Tibial artery (tissue), 4 donors: ENCODE results near the gene PML.

Source experiments
- DNase-seq, 2 donors: peaks; one replicate each; pipeline ENCODE4 v3.0.0-alpha.2; 2019
- H3K27ac ChIP-seq, 2 donors: fragments of 200-600 bp; sonication (generic) in 1 of 2; 1 replicate in 1 of 2; 2 replicates in 1 of 2; pipeline ENCODE4 v1.5.1; 2018 to 2019; ENCODE audit warnings: mild to moderate bottlenecking in 1 of 2
- H3K27me3 ChIP-seq, 2 donors: fragments of 200-600 bp; sonication (generic) in 1 of 2; one replicate each; pipeline versions ENCODE4 v1.5.1 to v1.6.0; 2016 to 2019
- H3K36me3 ChIP-seq, 3 donors: fragments of 200-600 bp; sonication (generic) in 2 of 3; one replicate each; pipeline ENCODE4 v1.5.1; 2016 to 2019; ENCODE audit warnings: mild to moderate bottlenecking in 2 of 3
- H3K4me1 ChIP-seq, 4 donors: fragments of 200-600 bp; sonication (generic) in 2 of 4; 1 replicate in 3 of 4; 2 replicates in 1 of 4; pipeline ENCODE4 v1.5.1; 2016 to 2019
- H3K4me3 ChIP-seq, 2 donors: fragments of 200-600 bp; sonication (generic) in 1 of 2; 1 replicate in 1 of 2; 2 replicates in 1 of 2; pipeline ENCODE4 v1.5.1; 2018 to 2019; ENCODE audit warnings: mild to moderate bottlenecking in 2 of 2
- H3K9me3 ChIP-seq, 3 donors: fragments of 200-600 bp; sonication (generic) in 1 of 3; one replicate each; pipeline ENCODE4 v1.5.1; 2016 to 2019
- CTCF ChIP-seq, 2 experiments: fragments of 200-600 bp in 1 of 2; fragments of 450-650 bp in 1 of 2; IDR thresholded peaks; one replicate each; pipeline ENCODE4 v1.5.1; 2017 to 2019; ENCODE audit warnings: antibody characterized with exemption in 2 of 2, mild to moderate bottlenecking in 1 of 2, moderate library complexity in 1 of 2
- intact Hi-C: fragments of 100-400 bp; cut with DNase I; formaldehyde crosslinking; loops from one replicate; pipeline ENCODE4 v1.15.0; 2023; ENCODE audit warnings: low total_unique reads

The PML gene

GRCh38 chr15:74024687-74025086, 30.2 kb downstream of the PML start:
- H3K27ac ChIP-seq = no peak overlapping the region
- intact Hi-C loops = no loop called here

GRCh38 chr15:74025436-74025835, 30.9 kb downstream of the PML start:
- intact Hi-C loops = no loop called here
- H3K27me3 ChIP-seq = no peaks in the 10 kb centered on the region
- peaks cover 37 to 65% (median 61%) of the 10 kb centered on the region in 3 donors for H3K36me3 ChIP-seq
- no peak overlapping the region for H3K27ac ChIP-seq
- DNase-seq = no peak
- TF ChIP-seq CTCF (IDR thresholded peaks at IDR 0.05) = no peak
- no peak overlapping the region for H3K4me3 ChIP-seq
- H3K4me1 ChIP-seq = peaks cover 0 to 14% (median 0%) of the 10 kb centered on the region in 4 donors
- H3K9me3 ChIP-seq = no peaks in the 10 kb centered on the region

More at GRCh38 chr15:74024687-74025086, 30.2 kb downstream of the PML start:
- Histone ChIP-seq H3K4me1 (peaks cover 0 to 14% (median 0%) of the 10 kb centered on the region in 4 donors), H3K9me3 (no peaks in the 10 kb centered on the region), H3K36me3 (peaks cover 37 to 62% (median 56%) of the 10 kb centered on the region in 3 donors), H3K27me3 (no peaks in the 10 kb centered on the region), H3K4me3 (no peak overlapping the region)
- DNase-seq = no peak
- no peak for TF ChIP-seq CTCF (IDR thresholded peaks at IDR 0.05)

GRCh38 chr15:74027688-74028087, 33.2 kb downstream of the PML start:
- no peak for DNase-seq
- Histone ChIP-seq H3K36me3 (peaks cover 35 to 71% (median 65%) of the 10 kb centered on the region in 3 donors), H3K27ac (no peak overlapping the region), H3K4me3 (no peak overlapping the region), H3K27me3 (no peaks in the 10 kb centered on the region), H3K9me3 (no peaks in the 10 kb centered on the region), H3K4me1 (peaks cover 0 to 14% (median 0%) of the 10 kb centered on the region in 4 donors)
- no peak for TF ChIP-seq CTCF (IDR thresholded peaks at IDR 0.05)
- intact Hi-C loops = no loop called here

GRCh38 chr15:74028646-74029045, 34.1 kb downstream of the PML start:
- no peak for DNase-seq
- Histone ChIP-seq H3K36me3 (peaks cover 34 to 71% (median 65%) of the 10 kb centered on the region in 3 donors), H3K27me3 (no peaks in the 10 kb centered on the region), H3K4me1 (peaks cover 0 to 14% (median 0%) of the 10 kb centered on the region in 4 donors), H3K9me3 (no peaks in the 10 kb centered on the region), H3K4me3 (no peak overlapping the region), H3K27ac (no peak overlapping the region)
- intact Hi-C loops = no loop called here
- TF ChIP-seq CTCF (IDR thresholded peaks at IDR 0.05) = no peak

GRCh38 chr15:74032046-74032445, 37.5 kb downstream of the PML start:
- Histone ChIP-seq H3K36me3 (peaks cover 38 to 71% (median 65%) of the 10 kb centered on the region in 3 donors), H3K27me3 (no peaks in the 10 kb centered on the region), H3K9me3 (no peaks in the 10 kb centered on the region), H3K27ac (no peak overlapping the region), H3K4me3 (no peak overlapping the region), H3K4me1 (no peaks in the 10 kb centered on the region)
- no peak for TF ChIP-seq CTCF (IDR thresholded peaks at IDR 0.05)
- intact Hi-C loops = no loop called here
- no peak for DNase-seq
